K562 (cell line): ENCODE results near the gene LAMA5. TPM values are rescaled to one million over a fixed set of nuclear protein-coding genes. Genes with fewer than 3 reads are reported as not detected.

ENCODE experiments used
- ATAC-seq: fragments of 200-7000 bp; cut with Tn5 transposase; 3 replicates; pipeline ENCODE4 v1.9.1; 2020; ENCODE audit warnings: moderate library complexity
- BruUV-seq: library from RNA; stranded (reverse); fragments of 400-500 nt; replicated peaks from 2 replicates; lab custom pipeline; 2021; lab: Mats Ljungman, UMichigan
- CTCF ChIA-PET: fragments of 300-600 bp; formaldehyde crosslinking; extraction: SDS; loops from one replicate; lab custom pipeline; 2021; ENCODE audit warnings: low intra/inter-chr PET ratio; lab: Yijun Ruan, JAX
- POLR2A ChIA-PET: fragments of 300-600, 350-650 bp; sonication (Branson Sonifier 250); formaldehyde crosslinking; extraction: SDS; loops from one replicate; lab custom pipeline; 2021; ENCODE audit warnings: antibody characterized with exemption, inconsistent platforms; lab: Yijun Ruan, JAX
- DNase-seq, 4 experiments: peaks; one replicate each; pipeline versions ENCODE4 v3.0.0 to v3.0.0-alpha.2; 2011 to 2018; ENCODE audit warnings: low spot score in 3 of 4, mixed read lengths in 3 of 4; ENCODE audit errors: extremely low read depth in 1 of 4
- FAIRE-seq: peaks from 2 replicates; lab custom pipeline; 2011; peaks lifted over from hg19 to GRCh38; lab: Jason Lieb, UNC
- H2AFZ ChIP-seq: 2 replicates; pipeline ENCODE4 v1.6.0; 2011; ENCODE audit warnings: low read depth, low read length, control low read depth, inconsistent platforms
- H3K27ac ChIP-seq: fragments of 200-600 bp; 3 replicates; pipeline ENCODE4 v1.8.0; 2011; ENCODE audit warnings: low read depth, mild to moderate bottlenecking, control low read depth, inconsistent platforms, low read length, moderate library complexity, mixed read lengths; ENCODE audit errors: extremely low read depth
- H3K27me3 ChIP-seq, 2 experiments: fragments of 300-600 bp in 1 of 2; 2 replicates in 1 of 2; 3 replicates in 1 of 2; pipeline versions ENCODE4 v1.6.0 to v1.8.0; 2011; ENCODE audit warnings: inconsistent platforms in 2 of 2, low read length in 2 of 2, mild to moderate bottlenecking in 1 of 2, mixed read lengths in 1 of 2, moderate library complexity in 1 of 2; ENCODE audit not compliant: control insufficient read depth in 2 of 2, insufficient read depth in 2 of 2
- H3K36me3 ChIP-seq: fragments of 300-600 bp; 3 replicates; pipeline ENCODE4 v1.8.0; 2011; ENCODE audit warnings: mild to moderate bottlenecking, low read length, inconsistent platforms; ENCODE audit not compliant: control insufficient read depth, insufficient read depth
- H3K4me1 ChIP-seq, 2 experiments: fragments of 200-600 bp in 1 of 2; replicated peaks in 1 of 2; 2 replicates in 1 of 2; 3 replicates in 1 of 2; pipeline versions ENCODE4 v1.5.1 to v1.8.0; 2011; ENCODE audit warnings: inconsistent platforms in 2 of 2, low read length in 2 of 2, mild to moderate bottlenecking in 1 of 2, mixed read lengths in 1 of 2, moderate library complexity in 1 of 2; ENCODE audit not compliant: control insufficient read depth in 2 of 2, insufficient read depth in 2 of 2
- H3K4me2 ChIP-seq: 2 replicates; pipeline ENCODE4 v1.6.1; 2011; ENCODE audit warnings: low read length, control low read depth, inconsistent platforms, mixed read lengths; ENCODE audit not compliant: insufficient read depth
- H3K4me3 ChIP-seq: fragments of 200-600 bp; sonication (generic), shearing (Covaris generic); 2 replicates; pipeline ENCODE4 v1.5.1; 2016; ENCODE audit warnings: control low read depth, inconsistent platforms
- H3K79me2 ChIP-seq: fragments of 200-600 bp; 3 replicates; pipeline ENCODE4 v1.8.0; 2011; ENCODE audit warnings: low read length, inconsistent platforms; ENCODE audit not compliant: control insufficient read depth, insufficient read depth
- H3K9ac ChIP-seq, 2 experiments: 2 replicates each; pipeline versions ENCODE4 v1.6.0 to v1.6.1; 2011; ENCODE audit warnings: low read depth in 2 of 2, low read length in 2 of 2, control low read depth in 1 of 2, inconsistent platforms in 1 of 2, mild to moderate bottlenecking in 1 of 2, mixed read lengths in 1 of 2; ENCODE audit not compliant: insufficient read depth in 1 of 2
- H3K9me1 ChIP-seq: one replicate; pipeline ENCODE4 v1.6.0; 2011; ENCODE audit warnings: inconsistent platforms, mild to moderate bottlenecking, low read length, moderate library complexity; ENCODE audit not compliant: control insufficient read depth, insufficient read depth
- H3K9me3 ChIP-seq: replicated peaks from 2 replicates; pipeline ENCODE4 v1.5.1; 2011; ENCODE audit warnings: low read depth, low read length, inconsistent platforms; ENCODE audit not compliant: control insufficient read depth, insufficient read depth
- H4K20me1 ChIP-seq: replicated peaks from 2 replicates; pipeline ENCODE4 v1.6.1; 2011; ENCODE audit warnings: low read length, inconsistent platforms, mixed read lengths; ENCODE audit not compliant: control insufficient read depth, insufficient read depth
- FIP1L1 ChIP-seq: fragments of 200-400 bp; formaldehyde crosslinking; IDR thresholded peaks from 2 replicates; pipeline ENCODE4 v1.6.1; 2018; ENCODE audit warnings: mild to moderate bottlenecking, low read depth, low read length; ENCODE audit not compliant: poor library complexity, severe bottlenecking
- IRF1 ChIP-seq: sonication (generic); formaldehyde crosslinking; IDR thresholded peaks from 2 replicates; pipeline ENCODE4 v1.8.0; 2022; ENCODE audit warnings: missing genetic modification reagents, mild to moderate bottlenecking, borderline replicate concordance
- STAT5A ChIP-seq: IDR thresholded peaks from 2 replicates; pipeline ENCODE4 v1.6.1; 2012; ENCODE audit warnings: low read length, inconsistent platforms, borderline replicate concordance
- WGBS: fragments of 100-300 bp; shearing (Covaris generic); methylation state at CpG from one replicate; pipeline ENCODE4 v1.1.6; 2016; ENCODE audit warnings: low coverage, mixed read lengths; ENCODE audit not compliant: insufficient coverage; ENCODE audit errors: missing lambda C conversion rate; 5-methylcytosine and 5-hydroxymethylcytosine counted together
- in situ Hi-C: fragments of 300-500 bp; cut with MboI; formaldehyde crosslinking; loops from 4 replicates; pipeline ENCODE4 v1.15.0; 2018; ENCODE audit warnings: inconsistent platforms, mixed read lengths
- intact Hi-C: fragments of 100-400 bp; cut with micrococcal nuclease; formaldehyde crosslinking; loops from 2 replicates; pipeline ENCODE4 v1.14.2; 2022
- polyA plus RNA-seq, 8 experiments: library from polyadenylated mRNA; depleted of rRNA in 4 of 8; stranded (reverse) in 5 of 8; unstranded in 3 of 8; fragments of >200 nt; fragmentation: Nextera tagmentation in 2 of 8; fragmentation: Illumina TruSeq in 1 of 8; extraction: Ambion mirVana in 2 of 8; extraction: Trizol in 1 of 8; gene quantifications; 2 replicates each; pipeline versions ENCODE4 v1.2.1 to v1.2.3, GENCODE V29; 2011 to 2014; ENCODE audit warnings: inconsistent platforms in 1 of 8, missing spikeins in 1 of 8
- total RNA-seq, 7 experiments: library from RNA; depleted of rRNA in 6 of 7; stranded (reverse); fragments of >200 nt in 6 of 7; fragmentation: Illumina TruSeq in 2 of 7; extraction: Trizol in 2 of 7; gene quantifications; 2 replicates each; pipeline versions ENCODE4 v1.2.1 to v1.2.3, GENCODE V29; 2011 to 2021; ENCODE audit warnings: low replicate concordance in 1 of 7
- TF ChIP-seq, protein P1 (sequence below): fragments of 450-650 bp; IDR thresholded peaks from 2 replicates; pipeline ENCODE4 v1.7.1; 2018; ENCODE audit warnings: mild to moderate bottlenecking, low read depth; ENCODE audit not compliant: partially characterized antibody

Gene LAMA5
- total and polyA plus RNA-seq, 9 of the 15 experiments (the other 6 are each of a cell fraction or from before 2014, with no cell fraction given) = 0.31 to 101 (median 7.8) TPM

- Histone ChIP-seq H3K9me1 (peaks cover 5% of the 10 kb centered on the region), H3K4me1 (peaks cover 0 to 58% of the 10 kb centered on the region in 2 experiments; a peak in 2 of 5 replicates), H3K4me2 (no peak overlapping the region), H3K36me3 (peaks cover 17% of the 10 kb centered on the region), H3K4me3 (no peak overlapping the region), H3K79me2 (peaks cover 3% of the 10 kb centered on the region; the same call in 2 of the 3 replicates), H3K27ac (no peak overlapping the region), H3K9ac (peak overlapping the region in 1 of 2 experiments; percentile 48; a peak in 1 of 4 replicates), H2AFZ (no peak overlapping the region), H3K9me3 (no peaks in the 10 kb centered on the region), H4K20me1 (no peaks in the 10 kb centered on the region), H3K27me3 (no peaks in the 10 kb centered on the region)
- in situ Hi-C loops (no loop called here), intact Hi-C loops (no loop called here)
- no peak for FAIRE-seq
- CTCF ChIA-PET = no interaction called here
- TF ChIP-seq FIP1L1 (peak; percentile 1), STAT5A (no peak)
- POLR2A ChIA-PET = interaction anchor here (0.6 to 3.0 kb wide), 3 partner anchors 8 to 222 kb away, joined by 3 to 12 read pairs (median 3); partner anchors contain the start of gene RPS21
- no peak for DNase-seq
- 85% methylated on average over 35 of the region's 44 CpGs for WGBS
- no TSS peak for BruUV-seq
- ATAC-seq = no peak
These were observed 27.4 kb upstream of the LAMA5 start for GRCh38 chr20:62394248-62395245.

DNA sequence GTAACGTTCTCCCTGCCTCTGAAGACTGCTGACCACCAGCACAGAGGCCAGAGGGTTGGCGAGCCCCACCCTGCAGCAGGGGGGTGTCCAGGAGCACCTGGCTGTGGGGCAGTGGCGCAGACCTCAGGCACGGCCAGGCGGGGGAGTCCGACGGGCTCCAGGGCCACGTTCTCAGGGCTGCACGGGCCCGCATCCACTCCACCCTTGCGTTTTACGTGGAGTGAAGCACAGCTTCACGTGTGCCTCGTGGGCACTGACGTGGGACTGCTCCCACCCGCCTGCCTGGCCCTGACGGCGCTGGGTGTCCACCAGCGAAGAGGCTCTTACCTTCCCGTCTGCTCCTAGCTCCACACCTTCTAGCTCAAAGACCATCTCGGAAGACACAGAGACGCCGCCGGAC, 26.7 kb upstream of the LAMA5 start:
- H3K27me3 ChIP-seq = no peaks in the 10 kb centered on the region
- H3K9ac ChIP-seq = peak overlapping the region in 1 of 2 experiments; percentile 28; a peak in 1 of 4 replicates
- no peak overlapping the region for H3K4me3 ChIP-seq
- ChIA-PET CTCF (no interaction called here), POLR2A (interaction anchor here (1.0 kb wide), 1 partner anchor 8 kb away, joined by 3 read pairs; no protein-coding TSS in a partner anchor)
- BruUV-seq = no TSS peak
- H3K4me2 ChIP-seq = no peak overlapping the region
- no peak for FAIRE-seq
- H4K20me1 ChIP-seq = no peaks in the 10 kb centered on the region; the same call in 1 of the 2 replicates
- H2AFZ ChIP-seq = no peak overlapping the region
- H3K36me3 ChIP-seq = peaks cover 24% of the 10 kb centered on the region
- ATAC-seq = no peak
- H3K9me1 ChIP-seq = peaks cover 12% of the 10 kb centered on the region
- TF ChIP-seq FIP1L1 (peak; percentile 38), IRF1 (CRISPR knock-in tag) (no peak)
- TF ChIP-seq, protein P1, sequence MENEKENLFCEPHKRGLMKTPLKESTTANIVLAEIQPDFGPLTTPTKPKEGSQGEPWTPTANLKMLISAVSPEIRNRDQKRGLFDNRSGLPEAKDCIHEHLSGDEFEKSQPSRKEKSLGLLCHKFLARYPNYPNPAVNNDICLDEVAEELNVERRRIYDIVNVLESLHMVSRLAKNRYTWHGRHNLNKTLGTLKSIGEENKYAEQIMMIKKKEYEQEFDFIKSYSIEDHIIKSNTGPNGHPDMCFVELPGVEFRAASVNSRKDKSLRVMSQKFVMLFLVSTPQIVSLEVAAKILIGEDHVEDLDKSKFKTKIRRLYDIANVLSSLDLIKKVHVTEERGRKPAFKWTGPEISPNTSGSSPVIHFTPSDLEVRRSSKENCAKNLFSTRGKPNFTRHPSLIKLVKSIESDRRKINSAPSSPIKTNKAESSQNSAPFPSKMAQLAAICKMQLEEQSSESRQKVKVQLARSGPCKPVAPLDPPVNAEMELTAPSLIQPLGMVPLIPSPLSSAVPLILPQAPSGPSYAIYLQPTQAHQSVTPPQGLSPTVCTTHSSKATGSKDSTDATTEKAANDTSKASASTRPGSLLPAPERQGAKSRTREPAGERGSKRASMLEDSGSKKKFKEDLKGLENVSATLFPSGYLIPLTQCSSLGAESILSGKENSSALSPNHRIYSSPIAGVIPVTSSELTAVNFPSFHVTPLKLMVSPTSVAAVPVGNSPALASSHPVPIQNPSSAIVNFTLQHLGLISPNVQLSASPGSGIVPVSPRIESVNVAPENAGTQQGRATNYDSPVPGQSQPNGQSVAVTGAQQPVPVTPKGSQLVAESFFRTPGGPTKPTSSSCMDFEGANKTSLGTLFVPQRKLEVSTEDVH = no peak
- no peaks in the 10 kb centered on the region for H3K9me3 ChIP-seq
- no peak for DNase-seq
- intact Hi-C loops (no loop called here), in situ Hi-C loops (no loop called here)
- peaks cover 10% of the 10 kb centered on the region for H3K79me2 ChIP-seq
- WGBS = 81% methylated on average over 12 of the region's 24 CpGs
- H3K4me1 ChIP-seq = peaks cover 2 to 58% of the 10 kb centered on the region in 2 experiments; a peak in 3 of 5 replicates
- no peak overlapping the region for H3K27ac ChIP-seq
